ENCODE data around the gene DNAJC15.

DNA sequence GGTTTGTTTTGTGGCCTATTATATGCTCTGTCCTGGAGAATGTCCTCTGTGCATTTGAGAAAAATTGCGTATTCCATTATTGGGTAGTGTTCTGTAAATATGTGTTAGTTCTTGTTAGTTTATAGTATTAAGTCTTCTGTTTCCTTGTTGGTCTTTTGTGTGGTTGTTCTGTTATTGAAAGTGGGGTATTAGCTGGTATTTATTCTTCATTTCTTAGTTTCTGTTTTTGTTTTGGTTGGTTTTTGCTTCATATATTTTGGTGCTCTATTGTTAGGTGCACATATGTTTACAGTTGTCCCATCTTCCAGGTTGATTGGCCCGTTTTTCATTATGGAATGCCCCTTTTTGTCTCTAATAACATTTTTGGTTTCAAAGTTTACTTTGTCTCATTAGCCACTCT is 77.3 kb downstream of the DNAJC15 start:
- no peak for TF ChIP-seq POLR2A (IDR thresholded peaks at IDR 0.05)
- TF ChIP-seq, protein P1, sequence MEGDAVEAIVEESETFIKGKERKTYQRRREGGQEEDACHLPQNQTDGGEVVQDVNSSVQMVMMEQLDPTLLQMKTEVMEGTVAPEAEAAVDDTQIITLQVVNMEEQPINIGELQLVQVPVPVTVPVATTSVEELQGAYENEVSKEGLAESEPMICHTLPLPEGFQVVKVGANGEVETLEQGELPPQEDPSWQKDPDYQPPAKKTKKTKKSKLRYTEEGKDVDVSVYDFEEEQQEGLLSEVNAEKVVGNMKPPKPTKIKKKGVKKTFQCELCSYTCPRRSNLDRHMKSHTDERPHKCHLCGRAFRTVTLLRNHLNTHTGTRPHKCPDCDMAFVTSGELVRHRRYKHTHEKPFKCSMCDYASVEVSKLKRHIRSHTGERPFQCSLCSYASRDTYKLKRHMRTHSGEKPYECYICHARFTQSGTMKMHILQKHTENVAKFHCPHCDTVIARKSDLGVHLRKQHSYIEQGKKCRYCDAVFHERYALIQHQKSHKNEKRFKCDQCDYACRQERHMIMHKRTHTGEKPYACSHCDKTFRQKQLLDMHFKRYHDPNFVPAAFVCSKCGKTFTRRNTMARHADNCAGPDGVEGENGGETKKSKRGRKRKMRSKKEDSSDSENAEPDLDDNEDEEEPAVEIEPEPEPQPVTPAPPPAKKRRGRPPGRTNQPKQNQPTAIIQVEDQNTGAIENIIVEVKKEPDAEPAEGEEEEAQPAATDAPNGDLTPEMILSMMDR (IDR thresholded peaks at IDR 0.05), result no peak

All from transverse colon (tissue), 3 donors.